GM18517 (cell line): ENCODE results near the gene TRAM2.

ENCODE experiments used
- ATAC-seq: cut with Tn5 transposase; IDR thresholded peaks from one replicate; pipeline ENCODE4 v1.9.1; 2021; ENCODE audit warnings: mild to moderate bottlenecking, moderate library complexity; ENCODE audit not compliant: unreplicated experiment

TRAM2 gene

DNA sequence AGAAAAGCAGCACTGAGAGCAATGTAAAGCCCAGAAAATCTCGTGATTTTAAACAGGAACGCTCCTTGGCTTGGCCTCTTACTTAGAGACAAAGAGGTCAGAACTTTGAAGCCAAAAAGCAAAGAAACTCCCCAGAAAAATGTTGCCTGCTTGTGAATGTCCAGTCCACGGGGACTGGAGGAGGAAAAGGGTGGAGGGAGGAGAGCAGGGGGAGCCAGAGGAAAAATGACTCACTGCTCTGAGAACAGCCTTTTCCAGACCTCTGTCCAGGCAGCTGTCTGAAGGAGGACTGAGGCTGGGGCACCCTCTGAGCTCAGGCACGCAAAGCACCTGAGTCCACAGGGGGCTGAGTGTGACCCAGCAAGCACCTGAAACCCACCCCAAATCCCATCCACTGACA, 64.7 kb downstream of the TRAM2 start:
- ATAC-seq = no peak

DNA sequence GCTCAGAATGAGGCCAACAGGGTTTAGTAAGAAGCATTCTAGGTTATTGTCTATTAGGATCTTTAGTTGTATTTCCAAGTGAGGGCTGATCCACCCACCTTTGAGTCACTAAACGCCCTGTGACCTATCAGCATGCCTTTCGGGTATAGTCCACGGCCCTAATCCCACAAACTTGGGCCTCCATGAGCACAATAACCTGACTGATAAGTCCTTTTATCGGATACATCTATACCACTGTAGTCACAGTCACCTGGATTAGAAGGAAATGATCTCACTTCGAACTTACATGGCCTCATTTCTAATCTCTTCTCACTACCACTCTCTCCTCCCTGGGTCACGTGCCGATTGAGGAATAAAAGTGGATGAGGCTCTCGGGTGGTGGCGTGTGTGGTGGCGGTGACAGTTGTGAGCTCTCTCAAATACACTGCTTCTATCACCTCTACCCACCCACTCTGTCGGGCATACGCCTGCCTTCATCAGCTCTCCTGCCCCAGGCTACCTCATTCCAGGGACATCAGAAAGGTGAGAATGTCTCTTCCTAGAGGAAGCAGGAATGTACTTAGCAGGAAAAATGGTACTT, 65.2 kb downstream of the TRAM2 start:
- no peak for ATAC-seq

GRCh38 chr6:52511163-52511562, 65.7 kb downstream of the TRAM2 start:
- ATAC-seq = no peak

- no peak for ATAC-seq
Observed at GRCh38 chr6:52510213-52510562, 66.7 kb downstream of the TRAM2 start.

DNA sequence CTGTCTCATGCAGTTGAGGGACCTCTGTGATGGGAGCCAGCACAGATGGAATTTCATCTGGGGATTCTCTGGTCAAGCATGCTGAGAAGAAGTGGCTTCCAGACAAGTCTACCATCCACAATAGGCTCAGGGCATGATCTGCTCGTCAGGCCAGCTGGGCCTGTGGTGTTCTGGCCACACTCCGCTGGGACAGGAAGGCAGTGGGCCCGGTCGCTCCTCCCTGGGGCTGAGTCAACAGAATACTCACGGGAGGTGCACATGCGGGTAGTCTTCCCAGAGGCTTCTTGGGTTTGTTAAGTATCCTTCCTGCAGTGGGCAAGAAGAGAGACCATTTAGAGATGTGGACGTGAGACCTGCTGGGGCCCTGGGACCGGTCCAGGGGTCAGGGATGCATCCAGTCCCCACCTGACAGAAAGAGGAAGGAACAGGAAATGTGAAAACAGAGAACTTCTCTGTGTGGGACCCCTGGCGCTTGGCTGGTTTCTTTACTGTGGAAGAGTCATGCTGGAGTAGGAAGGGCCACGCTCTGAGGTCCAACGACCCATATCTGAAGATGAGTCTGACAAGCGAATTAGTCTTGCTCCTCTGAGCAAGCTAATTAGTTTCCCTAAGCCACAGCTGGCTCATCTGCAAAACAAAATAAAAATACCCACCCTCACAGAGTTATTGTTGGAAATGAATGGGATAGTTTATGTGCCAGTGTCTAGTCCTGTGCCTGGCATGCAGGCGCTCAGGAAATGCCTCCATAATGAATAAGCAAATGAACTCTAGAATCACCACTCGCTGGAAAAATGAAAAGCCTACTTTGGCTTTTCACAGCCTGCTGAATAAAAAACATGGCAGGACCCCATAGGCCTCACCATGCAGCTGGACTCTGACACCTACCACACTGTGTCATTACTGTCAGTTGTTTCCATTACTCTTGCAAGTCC, 67.3 kb downstream of the TRAM2 start:
- no peak for ATAC-seq

- ATAC-seq = no peak
Observed at GRCh38 chr6:52508261-52508739, 68.6 kb downstream of the TRAM2 start.

DNA sequence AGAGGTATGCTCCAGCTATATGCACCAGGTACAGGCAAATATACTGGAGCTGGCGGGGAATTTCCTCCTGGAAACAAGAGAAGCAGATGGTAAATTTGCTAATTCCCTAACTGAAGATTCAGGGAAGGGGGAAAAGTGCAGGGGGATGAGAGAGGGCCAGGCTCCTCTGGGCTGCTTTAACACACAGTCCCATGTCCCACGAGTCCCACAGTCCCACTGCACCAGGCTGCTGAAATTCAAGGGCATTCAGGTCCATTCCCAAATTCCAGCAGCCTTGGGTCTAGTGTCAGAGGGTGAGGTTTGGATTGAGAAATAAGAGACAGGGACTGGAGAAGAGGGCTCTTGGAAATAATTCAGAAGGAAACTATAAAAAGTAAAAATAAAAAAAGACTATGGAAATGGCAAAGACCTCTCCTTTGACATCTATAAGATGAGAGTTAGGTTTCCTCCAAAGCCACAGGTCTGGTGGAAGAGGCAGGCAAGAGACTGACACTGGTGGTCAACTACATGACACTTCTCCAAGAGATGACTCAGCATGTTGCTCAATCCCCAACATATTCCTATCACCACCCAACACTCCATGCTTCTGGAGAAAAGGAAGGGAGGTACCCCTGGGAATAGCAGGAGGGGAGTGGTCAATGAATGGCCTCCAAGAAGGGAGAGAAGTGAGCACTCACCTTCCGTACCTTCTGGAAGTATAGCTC, 69.2 kb downstream of the TRAM2 start:
- ATAC-seq = no peak

DNA sequence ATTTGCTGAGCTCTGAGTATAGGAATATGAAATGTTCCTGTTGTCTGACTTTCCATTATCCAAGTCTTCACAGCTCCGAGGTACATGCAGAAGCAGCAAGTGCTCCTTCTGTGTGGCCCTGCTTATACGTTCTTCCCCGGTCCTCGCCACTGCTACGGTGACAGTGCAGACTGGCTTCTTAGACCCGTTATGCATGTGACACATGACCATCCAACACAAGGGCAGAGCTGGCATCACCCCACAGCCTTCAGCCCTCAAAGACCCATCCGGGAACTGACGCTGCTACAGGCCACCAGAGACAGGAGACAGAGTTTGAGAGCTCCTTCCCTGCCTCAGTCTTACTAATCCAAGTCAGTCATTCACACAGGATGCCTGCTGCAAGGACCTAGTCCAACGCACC, 70.4 kb downstream of the TRAM2 start:
- no peak for ATAC-seq

DNA sequence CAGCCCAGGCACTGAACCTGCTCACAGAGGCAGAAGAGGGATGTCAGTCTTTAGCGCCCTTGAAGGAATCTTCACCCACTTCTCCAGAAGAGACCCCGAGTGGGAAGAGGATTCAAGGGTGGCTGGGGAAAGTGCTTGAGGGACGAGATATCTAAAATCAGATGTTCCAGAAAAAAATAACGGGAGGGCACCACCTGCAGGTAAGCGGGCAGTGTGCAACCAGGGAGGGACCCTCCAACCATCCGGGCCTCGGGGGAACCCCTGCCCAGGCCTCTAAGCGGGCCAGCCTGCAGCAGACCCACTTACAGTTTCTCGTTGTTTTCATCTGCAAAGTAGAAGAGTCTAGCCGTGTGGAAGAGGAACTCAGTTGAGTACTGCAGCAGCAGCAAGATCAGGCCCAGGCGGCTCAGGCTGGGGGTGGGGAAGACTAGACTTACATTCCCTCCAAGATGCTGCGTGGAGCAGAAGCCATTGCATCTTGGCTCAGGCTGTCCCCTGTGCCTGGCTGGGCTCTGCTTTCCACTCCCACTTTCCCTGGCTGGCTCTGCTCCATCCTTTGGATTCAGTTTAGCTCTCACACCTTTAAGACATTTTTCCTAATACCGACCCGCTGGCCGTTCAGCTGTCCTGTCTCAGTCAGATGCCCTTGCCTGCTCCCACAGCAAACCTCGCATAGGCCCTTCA, 71.0 kb downstream of the TRAM2 start:
- no peak for ATAC-seq

GRCh38 chr6:52504782-52505136, 72.1 kb downstream of the TRAM2 start:
- ATAC-seq = no peak

DNA sequence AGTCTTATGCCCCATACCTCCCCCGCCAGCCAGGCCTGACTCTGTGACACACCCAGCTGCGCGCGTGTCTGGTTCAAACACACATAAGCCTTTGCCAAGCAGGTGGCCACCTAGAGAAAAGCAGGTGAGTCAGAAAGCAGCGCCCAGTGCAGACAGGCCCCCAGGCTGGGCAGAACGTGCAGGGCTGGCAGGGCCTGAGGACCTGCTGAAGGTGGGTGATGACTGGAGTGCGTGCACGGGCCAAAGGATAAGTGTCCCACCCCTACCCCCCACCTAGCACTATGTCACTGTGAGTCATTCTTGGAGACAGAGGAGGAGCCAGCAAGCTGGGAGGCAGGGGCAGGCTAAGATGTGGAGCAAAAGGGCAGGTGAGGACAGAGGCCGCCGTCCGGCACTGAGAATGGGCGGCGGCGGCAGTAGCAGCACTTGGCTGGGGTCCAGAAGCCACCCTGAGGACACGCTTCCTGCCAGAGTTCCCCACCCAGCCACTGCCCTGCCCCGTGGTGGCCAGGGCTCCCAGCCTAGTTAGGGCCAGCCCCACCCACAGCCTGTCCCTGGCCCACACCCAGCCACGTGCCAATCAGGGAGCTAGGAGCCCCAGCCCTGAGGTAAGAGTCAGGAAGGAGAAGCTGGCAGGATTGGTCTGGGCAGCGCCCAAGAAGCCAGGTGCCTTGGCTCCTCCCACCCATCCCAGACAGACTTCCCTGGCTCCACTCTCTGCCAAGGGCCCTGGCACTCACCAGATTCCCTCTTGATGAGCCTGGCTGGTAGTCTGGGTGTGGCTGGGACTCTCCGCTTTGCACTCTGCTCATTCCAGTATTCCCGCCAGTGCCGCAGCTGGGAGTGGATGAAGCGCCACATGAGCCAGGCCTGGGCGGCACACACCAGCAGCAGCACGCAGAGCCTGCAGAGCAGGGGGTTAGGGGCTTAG, 72.7 kb downstream of the TRAM2 start:
- ATAC-seq = no peak

DNA sequence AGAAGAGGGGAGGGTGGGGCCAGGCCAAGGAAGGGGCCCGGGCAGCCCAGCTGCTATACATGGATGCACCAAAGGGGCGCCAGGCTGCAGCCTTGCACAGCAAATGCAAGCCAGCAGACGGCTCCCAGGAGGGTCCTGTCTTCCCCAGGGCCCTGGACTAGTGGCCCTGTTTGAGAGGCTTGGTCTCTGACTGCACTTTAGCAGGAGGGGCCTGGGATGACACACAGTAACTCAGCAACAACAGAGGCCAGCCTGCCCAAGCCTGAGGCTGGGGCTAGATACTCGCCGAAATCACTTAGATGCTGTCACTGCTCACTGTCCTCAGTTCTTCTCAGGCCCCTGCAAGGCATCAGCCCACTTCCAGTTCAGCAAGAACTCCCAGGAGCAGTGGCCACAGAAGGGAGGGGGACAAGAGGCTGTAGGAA, 73.5 kb downstream of the TRAM2 start:
- no peak for ATAC-seq

GRCh38 chr6:52502306-52503029, 74.4 kb downstream of the TRAM2 start:
- no peak for ATAC-seq

DNA sequence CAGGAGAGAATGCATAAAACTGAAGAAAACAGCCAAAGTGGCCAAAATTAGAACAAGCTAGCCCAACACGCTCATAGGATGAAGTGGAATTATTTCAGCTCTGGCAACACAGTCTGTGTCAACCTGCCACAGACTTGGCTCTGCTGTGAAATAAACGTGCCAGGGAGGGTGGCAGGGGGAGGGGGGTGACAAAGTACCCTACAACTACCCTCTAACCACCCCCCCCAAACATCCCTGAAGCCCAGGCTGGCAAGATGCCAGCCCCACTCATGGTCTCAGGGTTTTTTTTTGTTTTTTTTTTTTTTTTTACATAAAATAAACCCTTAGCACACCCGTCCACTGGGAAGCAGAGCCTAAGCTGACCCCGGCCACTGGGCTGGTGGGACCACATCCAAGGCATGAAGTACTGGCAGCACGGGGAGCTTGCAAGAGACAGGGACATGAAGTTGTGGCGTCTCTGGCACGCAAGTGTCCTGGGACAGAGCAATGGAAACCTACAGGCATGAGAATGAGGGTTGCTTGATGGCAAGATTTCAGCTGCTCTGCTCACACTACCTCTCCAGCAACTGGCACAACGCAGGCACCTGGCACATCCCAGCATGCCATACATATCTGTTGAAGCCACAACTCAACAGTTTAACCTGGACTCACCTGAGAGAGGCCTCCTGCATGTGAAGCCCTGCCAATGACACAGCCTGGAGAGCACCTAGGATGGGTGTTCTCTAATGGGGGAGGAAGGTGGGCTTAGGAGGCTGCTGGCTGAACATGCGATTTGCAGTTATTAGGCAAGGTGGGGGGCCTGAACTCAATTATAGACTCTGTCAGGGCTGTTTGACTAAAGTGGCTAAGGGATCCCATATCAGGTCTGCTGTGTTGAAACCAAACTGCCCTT, 76.4 kb downstream of the TRAM2 start:
- ATAC-seq = no peak

DNA sequence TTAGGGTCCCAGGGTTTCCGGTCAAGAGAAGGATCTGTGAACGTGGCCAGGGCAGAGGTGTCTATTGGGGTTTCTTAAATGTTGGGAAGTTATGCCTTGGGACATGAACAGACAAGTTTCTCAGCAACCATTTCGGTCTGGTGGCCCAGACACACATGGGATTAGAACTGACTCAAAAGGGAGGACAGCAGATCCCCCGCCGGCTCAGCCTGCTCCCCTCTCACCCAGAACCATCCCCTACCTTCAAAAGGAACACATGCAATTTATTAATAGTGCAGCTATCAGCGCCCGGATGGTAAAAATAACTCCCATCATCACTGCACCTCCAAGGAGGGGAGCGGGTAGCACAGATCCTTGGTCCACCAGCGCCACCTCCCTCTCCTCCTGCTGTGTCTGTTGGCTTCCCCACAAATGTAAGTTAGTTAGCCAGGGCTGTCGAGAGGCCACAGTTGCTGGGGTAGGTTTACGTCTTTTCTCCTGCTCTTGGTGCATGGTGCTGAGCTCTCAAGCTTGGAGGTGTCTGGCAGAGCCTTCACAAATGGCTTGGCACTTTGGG, 77.1 kb downstream of the TRAM2 start:
- ATAC-seq = no peak

DNA sequence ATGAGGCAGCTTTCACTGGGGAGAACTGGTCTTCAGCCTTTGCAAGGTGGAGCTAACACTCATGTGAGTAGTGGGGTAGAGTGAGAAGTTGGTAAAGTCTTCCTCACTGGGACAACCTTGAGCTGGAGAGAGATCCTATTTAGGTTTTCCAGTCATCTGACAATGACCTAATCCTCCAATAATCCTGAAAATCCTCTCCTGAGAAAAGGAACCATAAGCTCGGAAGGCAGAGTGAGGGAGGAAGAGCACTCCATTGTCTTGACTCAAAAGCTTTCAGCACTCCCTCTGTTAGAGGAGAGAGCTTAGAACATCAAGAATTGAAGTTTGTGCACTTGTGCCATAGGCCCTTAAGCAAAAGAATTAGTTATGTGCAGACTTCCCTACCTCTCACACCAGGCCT, 77.8 kb downstream of the TRAM2 start:
- ATAC-seq = no peak

GRCh38 chr6:52498538-52499017, 78.3 kb downstream of the TRAM2 start:
- peak; percentile 64 for ATAC-seq
